Muscle layer of duodenum (tissue), 2 donors: ENCODE data around the gene CFAP97D2.

ENCODE experiments used
- H3K27ac ChIP-seq: one replicate; pipeline ENCODE4 v1.7.0; 2013; ENCODE audit warnings: mild to moderate bottlenecking, low read length
- H3K27me3 ChIP-seq: one replicate; pipeline ENCODE4 v1.7.0; 2013; ENCODE audit warnings: low read depth, mild to moderate bottlenecking, control low read depth, low read length
- H3K36me3 ChIP-seq, 2 donors: one replicate each; pipeline ENCODE4 v1.7.0; 2013; ENCODE audit warnings: low read length in 2 of 2, control low read depth in 1 of 2, mild to moderate bottlenecking in 1 of 2; ENCODE audit not compliant: insufficient read depth in 2 of 2, control insufficient read depth in 1 of 2
- H3K4me1 ChIP-seq, 2 donors: one replicate each; pipeline ENCODE4 v1.7.0; 2013; ENCODE audit warnings: low read length in 2 of 2, mild to moderate bottlenecking in 2 of 2, control low read depth in 1 of 2, moderate library complexity in 1 of 2; ENCODE audit not compliant: insufficient read depth in 2 of 2, control insufficient read depth in 1 of 2
- H3K4me3 ChIP-seq, 2 donors: one replicate each; pipeline ENCODE4 v1.7.0; 2013; ENCODE audit warnings: low read length in 2 of 2, low read depth in 1 of 2, mild to moderate bottlenecking in 1 of 2
- H3K9me3 ChIP-seq, 2 donors: one replicate each; pipeline ENCODE4 v1.7.0; 2013; ENCODE audit warnings: low read length in 2 of 2, control low read depth in 1 of 2, mild to moderate bottlenecking in 1 of 2; ENCODE audit not compliant: control insufficient read depth in 1 of 2
- donor health status: healthy.

Gene CFAP97D2

GRCh38 chr13:114134944-114135610 is 44.0 kb upstream of the CFAP97D2 start:
- Histone ChIP-seq H3K27ac (no peak overlapping the region), H3K4me3 (no peak overlapping the region), H3K9me3 (no peaks in the 10 kb centered on the region), H3K27me3 (no peaks in the 10 kb centered on the region), H3K36me3 (no peaks in the 10 kb centered on the region), H3K4me1 (peaks cover 0 to 6% of the 10 kb centered on the region in 2 donors)

GRCh38 chr13:114135731-114136171 is 43.3 kb upstream of the CFAP97D2 start:
- no peak overlapping the region for H3K27ac ChIP-seq
- no peaks in the 10 kb centered on the region for H3K4me1 ChIP-seq
- no peaks in the 10 kb centered on the region for H3K27me3 ChIP-seq
- no peaks in the 10 kb centered on the region for H3K36me3 ChIP-seq
- no peaks in the 10 kb centered on the region for H3K9me3 ChIP-seq
- H3K4me3 ChIP-seq = no peak overlapping the region

- no peaks in the 10 kb centered on the region for H3K36me3 ChIP-seq
- no peaks in the 10 kb centered on the region for H3K4me1 ChIP-seq
- H3K4me3 ChIP-seq = no peak overlapping the region
- H3K27me3 ChIP-seq = no peaks in the 10 kb centered on the region
- H3K9me3 ChIP-seq = no peaks in the 10 kb centered on the region
- no peak overlapping the region for H3K27ac ChIP-seq
These were observed 42.5 kb upstream of the CFAP97D2 start for GRCh38 chr13:114136576-114136975.

GRCh38 chr13:114140131-114140905 is 38.7 kb upstream of the CFAP97D2 start:
- Histone ChIP-seq H3K4me1 (no peaks in the 10 kb centered on the region), H3K27ac (no peak overlapping the region), H3K4me3 (no peak overlapping the region), H3K36me3 (no peaks in the 10 kb centered on the region), H3K9me3 (no peaks in the 10 kb centered on the region), H3K27me3 (no peaks in the 10 kb centered on the region)

GRCh38 chr13:114140906-114141250 is 38.2 kb upstream of the CFAP97D2 start:
- Histone ChIP-seq H3K27me3 (no peaks in the 10 kb centered on the region), H3K4me3 (no peak overlapping the region), H3K36me3 (no peaks in the 10 kb centered on the region), H3K9me3 (no peaks in the 10 kb centered on the region), H3K4me1 (no peaks in the 10 kb centered on the region), H3K27ac (no peak overlapping the region)

GRCh38 chr13:114141261-114141996 is 37.6 kb upstream of the CFAP97D2 start:
- H3K27me3 ChIP-seq = no peaks in the 10 kb centered on the region
- no peak overlapping the region for H3K4me3 ChIP-seq
- H3K9me3 ChIP-seq = no peaks in the 10 kb centered on the region
- no peaks in the 10 kb centered on the region for H3K4me1 ChIP-seq
- H3K36me3 ChIP-seq = no peaks in the 10 kb centered on the region
- no peak overlapping the region for H3K27ac ChIP-seq

- Histone ChIP-seq H3K9me3 (no peaks in the 10 kb centered on the region), H3K4me1 (no peaks in the 10 kb centered on the region), H3K27ac (no peak overlapping the region), H3K36me3 (no peaks in the 10 kb centered on the region), H3K4me3 (no peak overlapping the region), H3K27me3 (no peaks in the 10 kb centered on the region)
These were observed 36.9 kb upstream of the CFAP97D2 start for GRCh38 chr13:114142137-114142550.

- no peaks in the 10 kb centered on the region for H3K9me3 ChIP-seq
- H3K4me1 ChIP-seq = no peaks in the 10 kb centered on the region
- H3K4me3 ChIP-seq = peak overlapping the region in 1 of 2 donors; percentile 11
- no peaks in the 10 kb centered on the region for H3K36me3 ChIP-seq
- peak overlapping the region; percentile 23 for H3K27ac ChIP-seq
- no peaks in the 10 kb centered on the region for H3K27me3 ChIP-seq
These were observed 36.2 kb upstream of the CFAP97D2 start for GRCh38 chr13:114142640-114143490.

- Histone ChIP-seq H3K36me3 (no peaks in the 10 kb centered on the region), H3K4me3 (no peak overlapping the region), H3K9me3 (no peaks in the 10 kb centered on the region), H3K27ac (no peak overlapping the region), H3K27me3 (no peaks in the 10 kb centered on the region), H3K4me1 (no peaks in the 10 kb centered on the region)
These were observed 35.1 kb upstream of the CFAP97D2 start for GRCh38 chr13:114143806-114144605.

- H3K27me3 ChIP-seq = no peaks in the 10 kb centered on the region
- no peak overlapping the region for H3K27ac ChIP-seq
- no peak overlapping the region for H3K4me3 ChIP-seq
- H3K4me1 ChIP-seq = no peaks in the 10 kb centered on the region
- no peaks in the 10 kb centered on the region for H3K9me3 ChIP-seq
- H3K36me3 ChIP-seq = no peaks in the 10 kb centered on the region
These were observed 34.3 kb upstream of the CFAP97D2 start for GRCh38 chr13:114144606-114145244.
